NCI-H2081 (cell line): ENCODE data around the gene MRPL43.

ENCODE experiments used
- DNase-seq, 2 experiments: peaks; one replicate each; lab custom pipeline; 2025; lab: John Stamatoyannopoulos, UW

MRPL43 gene

DNA sequence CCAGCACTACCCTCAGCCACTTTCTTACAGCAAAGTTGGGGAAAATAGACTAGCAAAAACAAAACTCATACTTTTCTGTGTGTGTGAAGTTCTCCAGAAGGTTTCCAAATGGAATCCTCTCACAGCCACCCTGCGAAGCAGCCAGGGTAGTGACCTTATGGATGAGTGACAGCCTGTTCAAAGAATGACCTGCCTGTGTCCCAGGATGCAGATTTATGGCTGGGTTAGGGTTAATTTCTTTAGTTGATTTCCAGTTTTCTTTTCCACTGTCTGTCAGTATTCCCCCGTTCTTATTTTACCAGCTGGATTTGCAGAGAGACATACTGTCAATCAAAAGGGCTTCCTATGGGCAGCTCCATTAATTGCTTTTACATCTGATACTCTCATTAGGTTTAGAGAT is 20.4 kb downstream of the MRPL43 start:
- DNase-seq, result no peak

DNA sequence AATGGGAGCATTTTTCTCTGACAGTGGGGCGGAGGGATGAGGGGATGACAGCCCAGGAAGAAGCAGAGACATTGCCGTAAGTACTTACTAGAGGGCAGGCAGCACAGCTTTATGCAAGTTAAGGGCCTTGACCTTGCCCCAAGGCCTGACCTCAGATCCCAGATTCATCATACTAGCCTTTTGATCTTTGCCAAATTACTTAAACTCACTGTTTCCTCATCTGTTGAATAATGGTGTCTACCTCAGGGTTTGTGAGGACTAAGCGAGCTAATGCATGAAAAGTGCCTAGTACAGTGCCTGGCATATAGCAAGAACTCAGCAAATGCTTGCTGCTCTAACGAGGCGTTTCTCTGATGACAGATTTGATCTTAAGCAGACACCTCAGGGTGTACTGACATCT is 21.5 kb downstream of the MRPL43 start:
- no peak for DNase-seq

GRCh38 chr10:100963826-100964225 is 23.5 kb downstream of the MRPL43 start:
- DNase-seq, result no peak

GRCh38 chr10:100962351-100963080 is 24.8 kb downstream of the MRPL43 start:
- no peak for DNase-seq

DNA sequence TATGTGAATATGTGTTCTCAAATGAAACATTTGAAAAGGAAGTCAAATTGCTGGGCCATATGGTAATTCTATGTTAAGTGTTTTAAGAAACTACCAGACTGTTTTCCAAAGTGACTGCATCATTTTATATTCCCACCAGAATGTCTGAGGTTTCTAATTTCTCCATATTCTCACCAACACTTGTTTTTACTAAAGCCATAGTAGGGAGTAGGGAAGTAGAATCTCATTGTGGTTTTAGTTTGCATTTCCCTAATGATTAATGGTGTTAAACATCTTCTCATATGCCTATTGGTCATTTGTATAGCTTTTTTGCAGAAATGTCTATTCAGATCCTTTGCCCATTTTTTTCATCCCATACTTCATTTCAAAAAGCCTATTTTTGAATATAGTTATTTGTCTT is 27.0 kb downstream of the MRPL43 start:
- DNase-seq, result no peak

DNA sequence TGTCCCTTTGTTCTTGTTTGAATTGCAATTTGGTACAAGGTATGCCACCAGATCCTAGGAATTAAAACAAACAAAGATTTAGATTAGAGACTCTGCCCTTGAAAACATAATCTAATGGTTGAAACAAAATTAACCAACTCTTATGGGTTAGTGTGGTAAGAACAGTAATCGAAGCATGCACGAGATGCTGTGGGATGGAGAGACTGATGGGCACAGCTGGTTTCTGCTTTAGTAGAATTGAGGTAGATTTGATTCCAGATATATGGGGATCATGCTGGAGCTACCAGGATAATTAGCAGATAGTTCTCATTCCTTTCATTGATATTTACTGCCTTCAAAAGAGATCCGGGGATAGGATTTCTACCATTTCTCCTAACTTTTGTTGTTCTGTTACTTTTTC is 38.4 kb downstream of the MRPL43 start:
- no peak for DNase-seq

- no peak for DNase-seq
These were observed 41.5 kb downstream of the MRPL43 start for GRCh38 chr10:100945754-100946153.

GRCh38 chr10:100943508-100943907 is 43.8 kb downstream of the MRPL43 start:
- DNase-seq, result no peak

DNA sequence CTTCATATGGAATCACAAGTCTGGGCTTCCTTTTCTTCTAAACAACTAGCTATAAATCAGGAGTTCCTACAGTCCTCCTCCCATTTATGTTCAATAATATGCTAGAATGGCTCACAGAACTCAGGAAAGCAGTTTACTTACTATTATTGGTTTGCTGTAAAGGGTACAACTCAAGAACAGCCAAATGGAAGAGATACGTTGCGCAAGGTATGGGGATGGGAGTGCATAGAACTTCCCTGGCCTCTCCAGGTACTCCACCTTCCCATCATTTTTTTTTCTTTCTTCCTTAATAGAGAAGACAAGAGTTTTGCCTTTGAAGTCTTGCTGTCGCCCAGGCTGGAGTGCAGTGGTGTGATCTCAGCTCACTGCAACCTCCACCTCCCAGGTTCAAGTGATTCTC is 45.1 kb downstream of the MRPL43 start:
- no peak for DNase-seq

GRCh38 chr10:100939763-100940344 is 47.4 kb downstream of the MRPL43 start:
- no peak for DNase-seq
